ENCODE results near the gene PRKCZ. TPM values are rescaled to one million over a fixed set of nuclear protein-coding genes. Genes with fewer than 3 reads are reported as not detected.
A peak's percentile ranks its signal among the peaks of the same experiment; 100 is the strongest.

PRKCZ gene
- total RNA-seq, 1 donor, result 1.6 TPM

- DNase-seq (ENCODE audit: low read depth), result peak; percentile 98
- TF ChIP-seq CTCF (IDR thresholded peaks at IDR 0.05; ENCODE audit: insufficient read depth, low read length), result peak; percentile 34
These were observed 162.6 kb downstream of the PRKCZ start for GRCh38 chr1:2212532-2213491.

GRCh38 chr1:2213576-2214505 is 163.6 kb downstream of the PRKCZ start:
- DNase-seq (ENCODE audit: low read depth), result peak; percentile 93
- H3K4me3 ChIP-seq (ENCODE audit: low read depth, low read length), result peak overlapping the region; percentile 51
- no peak for TF ChIP-seq CTCF (IDR thresholded peaks at IDR 0.05; ENCODE audit: insufficient read depth, low read length)

More at GRCh38 chr1:2212532-2213491, 162.6 kb downstream of the PRKCZ start:
- peak overlapping the region; percentile 48 for H3K4me3 ChIP-seq (ENCODE audit: low read depth, low read length)

- no peak for TF ChIP-seq CTCF (IDR thresholded peaks at IDR 0.05; ENCODE audit: insufficient read depth, low read length)
- H3K4me3 ChIP-seq (ENCODE audit: low read depth, low read length), result no peak overlapping the region
- no peak for DNase-seq (ENCODE audit: low read depth)
These were observed 164.5 kb downstream of the PRKCZ start for GRCh38 chr1:2214541-2215241.

GRCh38 chr1:2215329-2215728 is 165.1 kb downstream of the PRKCZ start:
- DNase-seq (ENCODE audit: low read depth), result no peak
- H3K4me3 ChIP-seq (ENCODE audit: low read depth, low read length), result no peak overlapping the region
- TF ChIP-seq CTCF (IDR thresholded peaks at IDR 0.05; ENCODE audit: insufficient read depth, low read length), result no peak

- no peak overlapping the region for H3K4me3 ChIP-seq (ENCODE audit: low read depth, low read length)
- DNase-seq (ENCODE audit: low read depth), result no peak
- TF ChIP-seq CTCF (IDR thresholded peaks at IDR 0.05; ENCODE audit: insufficient read depth, low read length), result no peak
These were observed 165.9 kb downstream of the PRKCZ start for GRCh38 chr1:2215909-2216766.
